Measurements from ENCODE around the gene PVR. TPM values are rescaled to one million over a fixed set of nuclear protein-coding genes. Genes with fewer than 3 reads are reported as not detected.

The PVR gene
- total and polyA plus RNA-seq, 12 donors = 28.7 to 57.8 (median 45.0) TPM

DNA sequence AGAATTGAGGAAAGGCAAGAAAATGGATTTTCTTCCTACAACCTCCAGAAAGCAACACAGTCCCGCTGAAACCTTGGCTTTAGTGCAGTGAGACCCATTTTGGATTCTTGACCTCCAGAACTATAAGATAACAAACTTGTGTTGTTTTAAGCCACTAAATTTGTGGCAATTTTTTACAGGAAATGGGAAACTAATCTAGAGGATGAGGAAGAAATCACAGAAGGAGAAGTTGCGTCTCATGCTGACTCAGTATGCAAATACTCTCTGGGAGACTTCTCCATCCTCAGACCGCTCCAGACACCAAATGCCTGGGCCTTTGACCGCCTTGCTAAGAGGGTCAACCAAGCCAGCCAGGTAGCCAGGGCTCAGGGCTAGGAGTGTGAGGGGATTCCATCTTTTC, 42.2 kb downstream of the PVR start:
- no peaks in the 10 kb centered on the region for H3K9me3 ChIP-seq (replicated peaks in 1 of 3)
- 49 to 58% (median 54%) methylated on average over 4 of the region's 4 CpGs for WGBS, 4 donors
- peak overlapping the region in 3 of 5 donors; percentile 27 to 90 (median 78) for H3K27ac ChIP-seq
- peaks cover 14 to 25% of the 10 kb centered on the region in 2 donors for H3K4me1 ChIP-seq (replicated peaks in 1 of 2)
- no peak for DNase-seq
- peak overlapping the region in 1 of 4 donors; percentile 6 for H3K4me3 ChIP-seq
- TF ChIP-seq POLR2A (IDR thresholded peaks at IDR 0.05) = no peak
- TF ChIP-seq, protein P1, sequence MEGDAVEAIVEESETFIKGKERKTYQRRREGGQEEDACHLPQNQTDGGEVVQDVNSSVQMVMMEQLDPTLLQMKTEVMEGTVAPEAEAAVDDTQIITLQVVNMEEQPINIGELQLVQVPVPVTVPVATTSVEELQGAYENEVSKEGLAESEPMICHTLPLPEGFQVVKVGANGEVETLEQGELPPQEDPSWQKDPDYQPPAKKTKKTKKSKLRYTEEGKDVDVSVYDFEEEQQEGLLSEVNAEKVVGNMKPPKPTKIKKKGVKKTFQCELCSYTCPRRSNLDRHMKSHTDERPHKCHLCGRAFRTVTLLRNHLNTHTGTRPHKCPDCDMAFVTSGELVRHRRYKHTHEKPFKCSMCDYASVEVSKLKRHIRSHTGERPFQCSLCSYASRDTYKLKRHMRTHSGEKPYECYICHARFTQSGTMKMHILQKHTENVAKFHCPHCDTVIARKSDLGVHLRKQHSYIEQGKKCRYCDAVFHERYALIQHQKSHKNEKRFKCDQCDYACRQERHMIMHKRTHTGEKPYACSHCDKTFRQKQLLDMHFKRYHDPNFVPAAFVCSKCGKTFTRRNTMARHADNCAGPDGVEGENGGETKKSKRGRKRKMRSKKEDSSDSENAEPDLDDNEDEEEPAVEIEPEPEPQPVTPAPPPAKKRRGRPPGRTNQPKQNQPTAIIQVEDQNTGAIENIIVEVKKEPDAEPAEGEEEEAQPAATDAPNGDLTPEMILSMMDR (IDR thresholded peaks at IDR 0.05) = no peak
- intact Hi-C loops (cut with DNase I) = loop anchor here in 1 of 2 donors (5.0 kb wide), 1 partner anchor 36 kb away; no protein-coding TSS in a partner anchor
- H3K36me3 ChIP-seq (replicated peaks in 1 of 2) = no peaks in the 10 kb centered on the region
- no peaks in the 10 kb centered on the region for H3K27me3 ChIP-seq

DNA sequence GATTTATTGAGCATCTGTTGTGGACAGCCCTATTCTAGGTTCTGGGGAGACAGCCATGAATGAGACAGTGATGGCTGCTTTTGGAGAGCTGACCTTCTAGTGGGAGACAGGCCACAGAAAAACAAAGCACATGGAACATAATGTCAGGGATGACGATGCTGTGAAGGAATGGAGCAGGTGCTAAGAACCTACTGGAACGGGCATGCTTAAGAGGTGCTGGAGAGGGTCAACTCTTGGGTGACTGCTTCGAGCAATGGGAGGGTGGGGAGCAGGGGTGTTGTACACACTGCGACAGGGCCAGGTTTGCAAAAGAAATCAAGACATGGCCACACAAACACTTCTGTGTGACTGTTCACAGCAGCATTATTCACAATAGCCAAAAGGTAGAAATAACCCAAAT, 43.2 kb downstream of the PVR start:
- 77 to 84% (median 79%) methylated on average over 4 of the region's 4 CpGs for WGBS, 4 donors
- intact Hi-C loops (cut with DNase I) = loop anchor here in 1 of 2 donors (5.0 kb wide), 1 partner anchor 35 kb away; no protein-coding TSS in a partner anchor

GRCh38 chr19:44687888-44688287, 44.2 kb downstream of the PVR start:
- Histone ChIP-seq H3K27me3 (no peaks in the 10 kb centered on the region), H3K9me3 (replicated peaks in 1 of 3) (no peaks in the 10 kb centered on the region), H3K27ac (no peak overlapping the region), H3K4me3 (no peak overlapping the region), H3K4me1 (replicated peaks in 1 of 2) (peaks cover 30 to 40% of the 10 kb centered on the region in 2 donors), H3K36me3 (replicated peaks in 1 of 2) (no peaks in the 10 kb centered on the region)
- TF ChIP-seq, protein P1 (IDR thresholded peaks at IDR 0.05) = no peak
- TF ChIP-seq POLR2A (IDR thresholded peaks at IDR 0.05) = no peak
- 81 to 85% (median 84%) methylated on average over 7 of the region's 7 CpGs for WGBS, 4 donors
- no peak for DNase-seq
- intact Hi-C loops (cut with DNase I) = loop anchor here in 1 of 2 donors (2.0 to 5.0 kb wide), 2 partner anchors 34 to 83 kb away; no protein-coding TSS in a partner anchor

More for the DNA sequence above, 43.2 kb downstream of the PVR start:
- H3K36me3 ChIP-seq (replicated peaks in 1 of 2) = no peaks in the 10 kb centered on the region
- no peak for TF ChIP-seq POLR2A (IDR thresholded peaks at IDR 0.05)
- TF ChIP-seq, protein P1 (IDR thresholded peaks at IDR 0.05) = no peak
- peaks cover 20 to 31% of the 10 kb centered on the region in 2 donors for H3K4me1 ChIP-seq (replicated peaks in 1 of 2)
- H3K9me3 ChIP-seq (replicated peaks in 1 of 3) = no peaks in the 10 kb centered on the region
- H3K4me3 ChIP-seq = no peak overlapping the region
- DNase-seq = no peak
- no peaks in the 10 kb centered on the region for H3K27me3 ChIP-seq
- H3K27ac ChIP-seq = peak overlapping the region in 1 of 5 donors; percentile 37

- intact Hi-C loops (cut with DNase I) = loop anchor here in 1 of 2 donors (2.0 to 5.0 kb wide), 2 partner anchors 33 to 81 kb away; no protein-coding TSS in a partner anchor
- Histone ChIP-seq H3K27ac (peak overlapping the region in 1 of 5 donors; percentile 31), H3K4me1 (replicated peaks in 1 of 2) (peaks cover 30 to 38% of the 10 kb centered on the region in 2 donors), H3K36me3 (replicated peaks in 1 of 2) (no peaks in the 10 kb centered on the region), H3K4me3 (no peak overlapping the region), H3K27me3 (no peaks in the 10 kb centered on the region), H3K9me3 (replicated peaks in 1 of 3) (no peaks in the 10 kb centered on the region)
- TF ChIP-seq POLR2A (IDR thresholded peaks at IDR 0.05) = no peak
- TF ChIP-seq, protein P1 (IDR thresholded peaks at IDR 0.05) = peak; percentile 76 to 95 (median 94)
- 35 to 43% (median 38%) methylated on average over 11 of the region's 11 CpGs for WGBS, 4 donors
- peak; percentile 73 to 88 (median 83) for DNase-seq
Measured at GRCh38 chr19:44689290-44690130, 45.8 kb downstream of the PVR start.

All from adrenal gland (tissue), 12 donors.